Breast epithelium (tissue), 4 donors: ENCODE results near the gene SLC1A3. TPM values are rescaled to one million over a fixed set of nuclear protein-coding genes. Genes with fewer than 3 reads are reported as not detected.

Source experiments
- DNase-seq, 2 donors: peaks; one replicate each; pipeline ENCODE4 v3.0.0-alpha.2; 2019; ENCODE audit warnings: low spot score in 2 of 2
- H3K27ac ChIP-seq, 2 donors: fragments of 200-600 bp; sonication (generic) in 1 of 2; one replicate each; pipeline ENCODE4 v1.5.1; 2016 to 2019; ENCODE audit warnings: mild to moderate bottlenecking in 1 of 2
- H3K27me3 ChIP-seq, 2 donors: fragments of 200-600 bp; sonication (generic) in 1 of 2; one replicate each; pipeline versions ENCODE4 v1.5.1 to v1.6.0; 2017 to 2019; ENCODE audit warnings: control low read depth in 1 of 2, mild to moderate bottlenecking in 1 of 2
- H3K36me3 ChIP-seq: fragments of 200-600 bp; one replicate; pipeline ENCODE4 v1.5.1; 2019
- H3K4me1 ChIP-seq, 2 donors: fragments of 200-600 bp; sonication (generic); one replicate each; pipeline ENCODE4 v1.5.1; 2016 to 2019; ENCODE audit warnings: control low read depth in 1 of 2
- H3K4me3 ChIP-seq, 3 donors: fragments of 200-600 bp; sonication (generic); 1 replicate in 2 of 3; 2 replicates in 1 of 3; pipeline ENCODE4 v1.5.1; 2016 to 2019; ENCODE audit warnings: mild to moderate bottlenecking in 3 of 3, moderate library complexity in 2 of 3
- H3K9me3 ChIP-seq, 2 donors: fragments of 200-600 bp; sonication (generic) in 1 of 2; one replicate each; pipeline ENCODE4 v1.5.1; 2016 to 2019; ENCODE audit warnings: control low read depth in 1 of 2
- POLR2A ChIP-seq: fragments of 450-650 bp; IDR thresholded peaks from one replicate; pipeline ENCODE4 v1.6.1; 2016; ENCODE audit warnings: antibody characterized with exemption, mild to moderate bottlenecking, moderate library complexity
- POLR2AphosphoS5 ChIP-seq, 3 donors: sonication (generic); formaldehyde crosslinking; IDR thresholded peaks; one replicate each; pipeline ENCODE4 v1.6.1; 2017; ENCODE audit warnings: antibody characterized with exemption in 3 of 3
- intact Hi-C: fragments of 100-400 bp; cut with DNase I; formaldehyde crosslinking; loops from one replicate; pipeline ENCODE4 v1.15.1; 2023; ENCODE audit warnings: low total_unique reads
- total RNA-seq, 3 donors: library from RNA; depleted of rRNA; stranded (reverse); fragments of >200 nt; gene quantifications; one replicate each; pipeline ENCODE4 v1.1.0, GENCODE V29; 2016
- TF ChIP-seq, protein P1 (sequence below), 3 donors: fragments of 450-650 bp; IDR thresholded peaks; one replicate each; pipeline ENCODE4 v1.5.1; 2016 to 2017; ENCODE audit warnings: antibody characterized with exemption in 3 of 3, mild to moderate bottlenecking in 3 of 3, moderate library complexity in 3 of 3

Gene SLC1A3
- total RNA-seq, 3 donors from 2014 or later: 29.8 to 122 (median 87.5) TPM

DNA sequence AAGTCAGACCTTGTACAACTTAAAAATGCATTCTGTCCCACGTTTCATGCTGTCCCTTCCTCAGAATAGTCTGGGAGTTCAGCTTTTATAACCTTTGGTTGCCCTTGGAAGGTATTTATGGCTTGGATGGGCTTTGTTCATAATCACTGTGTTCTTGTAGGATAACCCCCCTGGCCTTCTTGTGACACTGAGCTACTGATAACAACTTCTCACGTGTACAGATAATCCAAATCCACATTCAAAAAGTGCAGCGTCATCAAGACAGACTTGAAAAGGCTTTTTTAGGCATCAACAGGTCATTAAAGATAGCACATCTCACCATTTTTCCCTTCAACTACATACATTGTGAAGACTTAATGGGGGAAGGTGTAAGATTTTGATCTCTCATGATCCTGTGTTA lies 42.0 kb downstream of the SLC1A3 start:
- H3K27me3 ChIP-seq: no peaks in the 10 kb centered on the region
- H3K27ac ChIP-seq: no peak overlapping the region
- H3K9me3 ChIP-seq: no peaks in the 10 kb centered on the region
- no peaks in the 10 kb centered on the region for H3K4me1 ChIP-seq
- no peaks in the 10 kb centered on the region for H3K36me3 ChIP-seq
- intact Hi-C loops: no loop called here
- H3K4me3 ChIP-seq: no peak overlapping the region
- TF ChIP-seq POLR2AphosphoS5 (IDR thresholded peaks at IDR 0.05) (no peak), POLR2A (no peak)
- TF ChIP-seq, protein P1, sequence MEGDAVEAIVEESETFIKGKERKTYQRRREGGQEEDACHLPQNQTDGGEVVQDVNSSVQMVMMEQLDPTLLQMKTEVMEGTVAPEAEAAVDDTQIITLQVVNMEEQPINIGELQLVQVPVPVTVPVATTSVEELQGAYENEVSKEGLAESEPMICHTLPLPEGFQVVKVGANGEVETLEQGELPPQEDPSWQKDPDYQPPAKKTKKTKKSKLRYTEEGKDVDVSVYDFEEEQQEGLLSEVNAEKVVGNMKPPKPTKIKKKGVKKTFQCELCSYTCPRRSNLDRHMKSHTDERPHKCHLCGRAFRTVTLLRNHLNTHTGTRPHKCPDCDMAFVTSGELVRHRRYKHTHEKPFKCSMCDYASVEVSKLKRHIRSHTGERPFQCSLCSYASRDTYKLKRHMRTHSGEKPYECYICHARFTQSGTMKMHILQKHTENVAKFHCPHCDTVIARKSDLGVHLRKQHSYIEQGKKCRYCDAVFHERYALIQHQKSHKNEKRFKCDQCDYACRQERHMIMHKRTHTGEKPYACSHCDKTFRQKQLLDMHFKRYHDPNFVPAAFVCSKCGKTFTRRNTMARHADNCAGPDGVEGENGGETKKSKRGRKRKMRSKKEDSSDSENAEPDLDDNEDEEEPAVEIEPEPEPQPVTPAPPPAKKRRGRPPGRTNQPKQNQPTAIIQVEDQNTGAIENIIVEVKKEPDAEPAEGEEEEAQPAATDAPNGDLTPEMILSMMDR (IDR thresholded peaks at IDR 0.05): no peak
- DNase-seq: no peak

DNA sequence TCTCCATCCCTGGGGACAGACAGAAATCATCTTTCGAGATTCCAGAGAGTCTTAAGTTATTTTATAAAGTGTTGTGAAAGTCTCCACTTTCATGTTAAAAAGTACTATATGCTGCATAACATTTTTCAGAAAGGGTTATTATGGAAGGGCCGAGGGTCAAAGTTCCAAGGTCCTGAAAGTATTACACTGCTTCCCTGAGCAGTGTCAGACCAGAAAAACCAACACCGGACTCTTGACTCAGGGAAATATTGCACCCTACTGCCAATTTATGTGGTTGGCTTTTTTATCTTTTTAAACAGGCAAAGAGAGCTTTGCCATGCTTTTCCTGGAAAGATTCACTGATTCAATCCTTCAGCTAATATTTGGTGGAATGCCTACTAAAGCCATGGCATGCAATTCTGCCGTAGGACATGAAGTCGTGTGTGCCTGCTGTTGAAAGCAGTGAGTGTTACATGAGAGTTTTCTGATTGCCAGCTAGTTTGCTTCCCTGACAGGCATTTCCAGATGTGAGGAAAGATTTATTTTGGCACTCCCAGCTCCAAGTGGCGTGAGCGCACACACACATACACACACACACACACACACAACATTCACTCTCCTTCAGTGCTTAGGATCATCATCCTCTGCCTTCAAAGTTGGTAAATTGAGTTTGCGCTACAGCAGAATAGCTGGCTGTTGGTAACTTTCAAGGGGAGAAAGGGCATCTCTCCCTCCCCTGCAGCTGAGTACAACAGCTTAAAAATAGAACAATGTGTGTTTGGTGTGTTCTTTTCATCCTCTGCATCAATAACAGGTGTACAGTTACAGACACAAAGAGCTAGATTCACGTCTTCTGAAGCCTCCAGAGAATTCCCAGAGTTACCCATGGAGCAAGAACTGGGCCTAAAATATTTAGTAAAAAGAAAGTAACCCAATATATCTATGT lies 45.6 kb downstream of the SLC1A3 start:
- no peaks in the 10 kb centered on the region for H3K4me1 ChIP-seq

DNA sequence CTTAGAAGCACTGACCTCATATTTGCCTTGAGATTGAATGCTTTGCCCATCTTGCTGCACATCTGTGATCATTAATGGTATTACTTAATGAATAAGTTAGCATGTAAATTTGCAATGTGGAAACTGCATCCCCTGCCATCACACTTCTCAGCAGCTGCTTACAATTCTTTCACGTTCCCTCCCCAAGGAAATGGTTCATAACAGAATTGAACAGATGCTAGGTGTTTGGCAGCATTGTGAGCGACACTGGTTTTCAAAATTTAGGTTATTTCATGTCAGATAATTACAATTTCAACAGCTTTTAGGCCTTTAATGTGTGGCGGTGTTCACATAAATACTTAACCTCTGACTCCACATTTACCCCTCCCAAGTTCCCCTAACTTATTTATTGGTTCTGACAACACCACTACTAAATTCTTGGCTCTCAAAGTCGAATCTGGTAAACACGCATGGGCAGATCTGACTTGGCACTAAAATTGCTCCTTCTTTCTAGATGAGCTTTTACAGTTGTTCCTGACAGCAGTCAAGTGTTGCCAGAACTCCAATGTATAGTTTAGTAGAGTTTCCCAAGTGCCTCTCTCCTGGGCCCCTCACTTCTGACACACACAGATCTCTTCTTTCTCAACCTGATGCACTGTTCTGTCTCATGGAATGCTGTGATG lies 46.8 kb downstream of the SLC1A3 start:
- Histone ChIP-seq H3K4me3 (no peak overlapping the region), H3K27ac (no peak overlapping the region), H3K4me1 (peaks cover 3 to 5% of the 10 kb centered on the region in 2 donors), H3K36me3 (no peaks in the 10 kb centered on the region), H3K27me3 (no peaks in the 10 kb centered on the region), H3K9me3 (no peaks in the 10 kb centered on the region)
- DNase-seq: no peak
- intact Hi-C loops: no loop called here
- TF ChIP-seq POLR2AphosphoS5 (IDR thresholded peaks at IDR 0.05): no peak
- TF ChIP-seq, protein P1 (IDR thresholded peaks at IDR 0.05): no peak
- TF ChIP-seq POLR2A: no peak

More for the DNA sequence above, 45.6 kb downstream of the SLC1A3 start:
- TF ChIP-seq POLR2AphosphoS5 (IDR thresholded peaks at IDR 0.05): no peak
- TF ChIP-seq POLR2A: no peak
- TF ChIP-seq, protein P1 (IDR thresholded peaks at IDR 0.05): no peak
- H3K27ac ChIP-seq: no peak overlapping the region
- no peak for DNase-seq
- intact Hi-C loops: no loop called here
- no peaks in the 10 kb centered on the region for H3K36me3 ChIP-seq
- no peaks in the 10 kb centered on the region for H3K27me3 ChIP-seq
- no peaks in the 10 kb centered on the region for H3K9me3 ChIP-seq
- H3K4me3 ChIP-seq: no peak overlapping the region

DNA sequence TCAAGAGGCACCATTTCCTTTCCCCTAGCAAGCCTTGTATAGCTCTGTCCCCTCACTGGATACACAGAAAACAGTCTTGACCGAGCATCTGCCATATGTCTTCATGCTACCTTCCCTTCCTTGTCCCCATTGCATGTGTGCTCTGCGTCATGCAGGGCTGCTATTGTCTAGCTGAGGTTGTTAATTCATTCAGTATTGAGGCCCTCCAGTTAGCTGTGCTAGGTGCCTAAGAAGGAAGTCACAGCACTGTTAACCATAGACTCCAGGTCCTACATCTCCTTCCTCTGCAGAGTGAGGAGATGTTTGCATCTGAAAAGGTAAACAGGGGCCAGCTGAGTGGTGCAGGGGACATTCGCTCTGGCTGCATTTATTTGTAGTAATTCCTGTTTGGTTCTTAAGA lies 48.2 kb downstream of the SLC1A3 start:
- Histone ChIP-seq H3K27me3 (no peaks in the 10 kb centered on the region), H3K4me1 (peaks cover 5% of the 10 kb centered on the region in 2 donors), H3K27ac (no peak overlapping the region), H3K36me3 (no peaks in the 10 kb centered on the region), H3K9me3 (no peaks in the 10 kb centered on the region), H3K4me3 (no peak overlapping the region)
- intact Hi-C loops: no loop called here
- TF ChIP-seq POLR2AphosphoS5 (IDR thresholded peaks at IDR 0.05): no peak
- TF ChIP-seq POLR2A: no peak
- TF ChIP-seq, protein P1 (IDR thresholded peaks at IDR 0.05): no peak
- no peak for DNase-seq

DNA sequence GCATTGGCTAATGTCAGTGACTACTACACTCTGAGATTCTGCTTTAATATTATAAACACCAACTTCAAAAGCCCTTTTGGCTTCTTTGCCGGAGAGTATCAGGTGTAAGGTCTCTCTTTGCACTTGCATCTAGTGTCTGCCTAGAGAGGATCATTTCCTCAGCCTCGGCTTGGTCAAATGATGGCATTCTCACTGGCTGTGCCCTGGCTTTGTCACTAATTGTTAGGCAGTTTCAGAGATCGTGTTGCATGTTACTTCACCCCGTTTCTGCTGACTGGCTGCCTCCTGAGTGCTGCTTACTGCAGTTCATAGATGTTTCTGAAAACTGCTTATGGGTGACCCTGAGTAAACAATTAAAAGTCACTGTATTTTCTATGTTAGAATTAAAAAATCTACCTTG lies 48.8 kb downstream of the SLC1A3 start:
- Histone ChIP-seq H3K4me1 (peaks cover 5% of the 10 kb centered on the region in 2 donors), H3K4me3 (no peak overlapping the region), H3K36me3 (no peaks in the 10 kb centered on the region), H3K9me3 (no peaks in the 10 kb centered on the region), H3K27me3 (no peaks in the 10 kb centered on the region), H3K27ac (no peak overlapping the region)
- intact Hi-C loops: no loop called here
- TF ChIP-seq POLR2A (no peak), POLR2AphosphoS5 (IDR thresholded peaks at IDR 0.05) (no peak)
- TF ChIP-seq, protein P1 (IDR thresholded peaks at IDR 0.05): no peak
- DNase-seq: no peak
